T-helper 2 cell (primary cell): ENCODE results near the gene AQP1.

Source experiments
- DNase-seq, 5 experiments: peaks; one replicate each; pipeline versions ENCODE4 v3.0.0 to v3.0.0-alpha.2; 2012 to 2022

Gene AQP1

GRCh38 chr7:30938435-30939316, 27.0 kb downstream of the AQP1 start:
- DNase-seq = peak in 3 of 5 experiments; percentile 32 to 43 (median 33)

GRCh38 chr7:30941582-30942323, 30.1 kb downstream of the AQP1 start:
- no peak for DNase-seq

GRCh38 chr7:30950197-30950596, 38.5 kb downstream of the AQP1 start:
- no peak for DNase-seq

GRCh38 chr7:30954914-30955313, 43.3 kb downstream of the AQP1 start:
- DNase-seq = no peak

GRCh38 chr7:30956704-30957103, 45.1 kb downstream of the AQP1 start:
- no peak for DNase-seq

GRCh38 chr7:30963842-30964241, 52.2 kb downstream of the AQP1 start, which contains the start of gene GHRHR:
GHRHR (plus strand) TSS chr7:30963953; CDS start chr7:30964069, 116 bp downstream.
- DNase-seq = no peak

- no peak for DNase-seq
Observed at GRCh38 chr7:30965372-30965771, 53.7 kb downstream of the AQP1 start.

GRCh38 chr7:30965883-30966282, 54.2 kb downstream of the AQP1 start:
- DNase-seq = no peak

- DNase-seq = no peak
Observed at GRCh38 chr7:30968294-30968693, 56.6 kb downstream of the AQP1 start.

GRCh38 chr7:30968747-30969603, 57.3 kb downstream of the AQP1 start:
- no peak for DNase-seq

GRCh38 chr7:30969604-30969970, 57.9 kb downstream of the AQP1 start:
- DNase-seq = no peak

GRCh38 chr7:30970074-30970473, 58.4 kb downstream of the AQP1 start:
- DNase-seq = no peak

- no peak for DNase-seq
Observed at GRCh38 chr7:30970594-30971094, 59.0 kb downstream of the AQP1 start.

- no peak for DNase-seq
Observed at GRCh38 chr7:30971440-30971839, 59.8 kb downstream of the AQP1 start.

GRCh38 chr7:30971840-30972563, 60.3 kb downstream of the AQP1 start:
- no peak for DNase-seq

GRCh38 chr7:30973292-30973691, 61.6 kb downstream of the AQP1 start:
- no peak for DNase-seq

GRCh38 chr7:30973791-30974604, 62.3 kb downstream of the AQP1 start:
- no peak for DNase-seq

GRCh38 chr7:30974605-30975255, 63.1 kb downstream of the AQP1 start:
- DNase-seq = peak in 1 of 5 experiments; percentile 76
